T-helper 17 cell (primary cell): Measurements from ENCODE around the gene MBP. TPM values are rescaled to one million over a fixed set of nuclear protein-coding genes. Genes with fewer than 3 reads are reported as not detected.
A peak's percentile ranks its signal among the peaks of the same experiment; 100 is the strongest.
"Not testable (repeated sequence)": the region's sequence is repeated elsewhere in the genome, so short reads cannot be mapped to it uniquely, and the experiment has no call there.

Experiments used
- ATAC-seq: fragments of 150-1000 bp; cut with Tn5 transposase; 2 replicates; pipeline ENCODE4 v1.10.0; 2021; ENCODE audit warnings: mild to moderate bottlenecking, moderate library complexity
- DNase-seq, 3 donors: peaks; one replicate each; pipeline versions ENCODE4 v3.0.0 to v3.0.0-alpha.2; 2020 to 2021
- H3K9me3 ChIP-seq: one replicate; pipeline ENCODE4 v1.7.0; 2013; ENCODE audit warnings: low read length, mild to moderate bottlenecking; ENCODE audit not compliant: control insufficient read depth, poor library complexity, severe bottlenecking
- H3K27ac Mint-ChIP-seq: one replicate; pipeline ENCODE4 v1.8.0; 2022; ENCODE audit warnings: mild to moderate bottlenecking, moderate library complexity, mixed read lengths
- H3K27me3 Mint-ChIP-seq: one replicate; pipeline ENCODE4 v1.8.0; 2022; ENCODE audit warnings: mixed read lengths
- H3K36me3 Mint-ChIP-seq: one replicate; pipeline ENCODE4 v1.8.0; 2022; ENCODE audit warnings: low read depth, mixed read lengths
- H3K4me1 Mint-ChIP-seq: one replicate; pipeline ENCODE4 v1.8.0; 2022; ENCODE audit warnings: mild to moderate bottlenecking, mixed read lengths
- H3K4me3 Mint-ChIP-seq: one replicate; pipeline ENCODE4 v1.8.0; 2022; ENCODE audit warnings: mild to moderate bottlenecking, moderate library complexity, mixed read lengths
- total RNA-seq, 4 donors: library from RNA in 2 of 4; stranded (reverse) in 2 of 4; gene quantifications; one replicate each; pipeline ENCODE4 v1.2.3 and lab custom pipeline; 2022 to 2026

The MBP gene
- total RNA-seq, 2 donors from 2014 or later: 97.7 to 127 TPM

DNA sequence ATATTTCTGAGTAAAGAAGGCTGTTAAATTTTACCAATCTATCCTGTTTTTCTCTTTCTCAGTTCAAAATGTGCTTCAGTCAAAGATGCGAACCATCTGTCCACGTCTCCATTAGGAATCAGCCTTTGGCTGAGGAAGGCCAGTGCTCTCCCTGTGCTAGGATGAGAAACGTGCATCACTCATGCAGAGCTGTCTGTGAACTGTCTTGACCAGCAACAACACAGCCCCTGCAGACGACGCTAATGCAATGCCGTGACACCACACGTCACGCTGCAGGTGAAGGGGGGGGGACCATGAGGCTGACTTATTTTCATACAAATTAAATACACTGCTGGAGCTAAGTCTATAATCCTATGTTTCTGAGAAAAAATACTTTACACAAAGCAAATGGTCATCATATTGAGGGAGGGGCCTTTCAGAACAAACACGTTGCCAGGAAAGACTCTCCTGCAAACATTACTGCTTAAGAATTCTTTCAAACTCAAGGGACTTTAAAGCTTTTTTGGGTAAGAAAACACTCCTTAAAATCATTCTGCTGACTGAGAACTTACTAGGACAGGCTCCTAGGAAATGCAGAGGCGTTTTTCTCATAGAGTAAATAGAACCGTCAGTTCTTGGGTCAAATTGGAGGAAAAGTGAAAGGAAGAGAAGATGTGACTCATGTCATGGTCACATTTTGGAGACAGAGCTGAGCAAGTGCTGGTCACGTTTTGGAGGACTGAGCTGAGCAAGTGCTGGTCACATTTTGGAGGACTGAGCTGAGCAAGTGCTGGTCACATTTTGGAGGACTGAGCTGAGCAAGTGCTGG, 97.0 kb downstream of the MBP start:
- H3K36me3 Mint-ChIP-seq: peaks cover 6% of the 10 kb centered on the region
- no peak for DNase-seq
- H3K4me3 Mint-ChIP-seq: no peak overlapping the region
- H3K4me1 Mint-ChIP-seq: peaks cover 33% of the 10 kb centered on the region
- H3K9me3 ChIP-seq: no peaks in the 10 kb centered on the region
- ATAC-seq: no peak
- H3K27ac Mint-ChIP-seq: peak overlapping the region; percentile 45
- H3K27me3 Mint-ChIP-seq: no peaks in the 10 kb centered on the region

DNA sequence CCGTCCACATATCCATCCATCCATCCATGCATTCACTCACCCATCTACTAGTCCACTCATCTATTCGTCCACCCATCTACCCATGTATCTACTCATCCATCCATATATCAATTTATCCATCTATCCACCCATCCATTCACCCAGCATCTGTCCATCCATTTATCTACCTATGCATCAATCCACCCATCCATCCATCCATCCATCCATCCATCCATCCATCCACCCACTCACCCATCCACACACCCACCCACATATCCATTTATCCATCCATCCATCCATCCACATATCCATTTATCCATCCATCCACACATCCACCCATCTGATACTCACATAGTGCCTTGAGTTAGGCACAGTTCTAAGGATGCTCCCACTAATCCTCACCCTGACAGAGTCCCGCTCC, 99.0 kb downstream of the MBP start:
- Mint-ChIP-seq H3K27me3 (no peaks in the 10 kb centered on the region), H3K27ac (no peak overlapping the region), H3K4me3 (peak overlapping the region; percentile 1), H3K36me3 (peaks cover 6% of the 10 kb centered on the region), H3K4me1 (peaks cover 25% of the 10 kb centered on the region)
- no peaks in the 10 kb centered on the region for H3K9me3 ChIP-seq
- ATAC-seq: no peak
- no peak for DNase-seq

DNA sequence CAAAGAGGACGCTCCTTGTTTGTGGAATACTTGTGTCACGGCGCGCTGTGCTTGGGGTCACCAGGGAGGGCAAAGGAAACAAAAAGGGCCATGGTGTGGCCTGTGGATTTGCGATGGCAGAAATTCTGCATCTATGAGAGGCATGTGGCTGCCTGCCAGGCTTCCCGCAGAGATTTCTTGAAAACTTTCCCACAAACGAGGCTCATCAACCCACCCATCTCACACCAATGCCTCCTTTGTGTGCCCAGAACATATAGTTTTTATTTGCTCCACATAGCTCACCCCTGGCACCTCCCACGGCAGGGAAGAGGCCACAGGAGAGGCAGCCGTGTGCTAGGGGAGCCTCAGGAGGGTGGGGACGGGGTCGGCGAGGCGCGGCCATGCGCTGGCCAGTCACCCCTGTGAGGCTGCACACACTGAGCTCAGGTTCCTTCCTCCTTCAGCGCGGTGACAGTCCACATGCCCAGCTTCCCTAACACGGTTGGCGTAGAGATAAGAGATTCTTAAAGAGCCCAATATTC, 100.3 kb downstream of the MBP start:
- no peaks in the 10 kb centered on the region for H3K9me3 ChIP-seq
- Mint-ChIP-seq H3K36me3 (peaks cover 6% of the 10 kb centered on the region), H3K27me3 (no peaks in the 10 kb centered on the region), H3K27ac (no peak overlapping the region), H3K4me1 (peaks cover 25% of the 10 kb centered on the region), H3K4me3 (no peak overlapping the region)
- ATAC-seq (no peak), DNase-seq (no peak)

DNA sequence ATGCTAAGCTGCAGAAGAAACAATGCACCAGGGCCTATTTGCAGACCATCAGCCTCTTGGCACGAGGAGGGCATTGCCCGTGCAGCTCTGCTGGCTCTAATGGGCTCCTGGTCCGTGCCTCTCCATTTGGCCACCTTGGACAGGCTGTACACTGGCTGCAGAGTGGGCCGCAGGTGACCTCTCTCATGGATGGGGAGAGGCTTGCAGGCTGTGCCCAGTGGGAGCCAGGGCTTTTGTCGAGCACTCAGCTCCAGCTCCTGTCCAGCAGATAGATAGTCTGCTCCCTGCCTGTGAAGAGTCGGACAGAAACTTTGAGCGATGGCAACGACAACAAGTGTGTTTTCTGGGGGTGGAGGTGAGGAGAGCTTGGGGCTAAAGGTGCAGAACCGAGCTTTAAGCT, 100.9 kb downstream of the MBP start:
- DNase-seq (no peak), ATAC-seq (no peak)
- Mint-ChIP-seq H3K36me3 (peaks cover 6% of the 10 kb centered on the region), H3K4me1 (peaks cover 25% of the 10 kb centered on the region), H3K27ac (no peak overlapping the region), H3K4me3 (no peak overlapping the region), H3K27me3 (no peaks in the 10 kb centered on the region)
- H3K9me3 ChIP-seq: no peaks in the 10 kb centered on the region

DNA sequence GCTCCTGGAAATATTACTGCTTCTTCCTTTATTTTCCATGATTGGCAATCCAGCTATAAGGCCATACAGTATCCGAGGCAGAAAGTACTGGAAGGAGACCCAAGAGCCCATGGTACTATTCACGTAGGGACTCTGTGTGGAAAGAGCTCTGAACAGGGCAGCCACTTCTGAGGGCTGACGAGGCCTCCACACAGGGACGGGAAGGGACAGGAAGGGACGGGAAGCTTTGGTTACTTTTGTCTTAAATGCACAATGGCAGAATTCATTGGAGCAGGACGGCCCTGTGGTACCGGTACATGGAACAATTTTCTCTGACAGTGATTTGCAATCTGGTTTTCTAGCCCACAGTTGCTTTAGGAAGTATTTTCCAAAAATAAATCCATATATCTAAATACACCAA, 102.4 kb downstream of the MBP start:
- H3K4me3 Mint-ChIP-seq: no peak overlapping the region
- H3K4me1 Mint-ChIP-seq: peaks cover 23% of the 10 kb centered on the region
- no peak for ATAC-seq
- H3K27me3 Mint-ChIP-seq: no peaks in the 10 kb centered on the region
- peaks cover 4% of the 10 kb centered on the region for H3K36me3 Mint-ChIP-seq
- no peaks in the 10 kb centered on the region for H3K9me3 ChIP-seq
- DNase-seq: no peak
- no peak overlapping the region for H3K27ac Mint-ChIP-seq

DNA sequence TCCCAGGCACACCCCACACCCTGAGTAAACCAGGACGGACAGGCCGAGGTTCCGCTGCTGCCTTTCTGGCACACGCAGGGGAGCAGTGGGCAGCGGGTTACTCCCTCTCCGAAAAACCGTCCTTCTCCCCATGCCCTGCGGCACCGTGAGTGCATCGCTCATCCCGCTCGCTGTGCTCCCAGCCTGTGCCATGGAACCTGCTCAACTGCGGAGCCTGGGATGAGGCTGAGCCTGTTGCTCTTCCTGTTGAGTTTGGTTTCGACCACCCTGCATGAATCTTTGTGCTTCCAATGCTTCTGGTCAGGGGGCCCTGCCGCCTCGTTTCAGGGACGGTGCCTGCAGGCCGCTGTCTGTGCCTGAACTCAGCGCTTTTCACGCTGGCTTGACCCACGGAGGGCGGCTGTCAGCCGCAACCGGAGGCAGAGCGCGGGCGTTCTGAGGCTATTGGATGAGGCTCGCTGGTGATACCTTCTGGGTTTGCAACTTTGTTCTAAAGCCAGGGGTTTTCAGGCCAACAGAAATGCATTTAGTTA, 106.7 kb downstream of the MBP start:
- no peak for ATAC-seq
- no peaks in the 10 kb centered on the region for H3K9me3 ChIP-seq
- DNase-seq: no peak
- Mint-ChIP-seq H3K36me3 (peaks cover 3% of the 10 kb centered on the region), H3K27ac (no peak overlapping the region), H3K4me1 (peaks cover 12% of the 10 kb centered on the region), H3K27me3 (no peaks in the 10 kb centered on the region), H3K4me3 (no peak overlapping the region)

DNA sequence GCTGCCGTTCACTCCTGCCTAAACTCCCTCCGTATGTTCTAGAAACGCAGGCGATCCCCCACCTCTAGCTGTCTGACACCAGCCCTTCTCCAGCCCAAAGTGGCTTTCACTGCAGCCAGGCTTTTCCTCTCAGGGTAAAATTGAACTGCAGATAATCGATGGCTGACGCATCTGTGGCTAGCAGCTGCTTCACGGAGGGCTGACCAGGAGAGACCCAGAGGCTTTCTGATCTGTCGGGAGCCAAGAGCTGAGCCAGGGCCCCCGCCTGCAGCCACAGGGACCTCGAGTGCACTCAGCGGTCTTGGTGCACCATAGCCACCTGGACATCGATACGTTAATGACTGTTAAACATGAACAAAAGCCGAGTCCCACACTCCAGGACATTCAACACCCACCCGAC, 107.5 kb downstream of the MBP start:
- Mint-ChIP-seq H3K27me3 (no peaks in the 10 kb centered on the region), H3K36me3 (peaks cover 3% of the 10 kb centered on the region), H3K4me3 (no peak overlapping the region), H3K27ac (no peak overlapping the region), H3K4me1 (peaks cover 11% of the 10 kb centered on the region)
- H3K9me3 ChIP-seq: no peaks in the 10 kb centered on the region
- DNase-seq: no peak
- ATAC-seq: no peak

DNA sequence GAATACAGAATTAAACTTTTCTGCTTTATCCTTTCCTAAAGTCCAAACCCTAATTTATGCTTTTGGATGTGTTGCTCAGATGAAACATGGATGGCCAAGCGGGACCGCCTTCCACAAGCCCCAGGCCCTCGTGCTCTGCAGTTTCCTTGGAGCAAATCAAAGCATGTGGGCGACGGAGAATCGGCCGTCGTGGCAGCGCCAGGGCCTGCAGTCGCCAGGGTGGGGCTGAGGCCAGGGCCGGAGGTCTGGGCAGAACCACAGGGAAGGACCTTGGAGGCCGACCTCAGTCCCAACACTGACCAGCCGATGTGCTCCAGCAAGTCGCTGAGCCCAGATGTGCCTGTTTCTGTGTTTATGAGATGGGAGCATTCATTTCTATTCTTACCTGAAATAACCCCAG, 108.1 kb downstream of the MBP start:
- Mint-ChIP-seq H3K4me3 (no peak overlapping the region), H3K27me3 (no peaks in the 10 kb centered on the region), H3K27ac (no peak overlapping the region), H3K4me1 (peaks cover 16% of the 10 kb centered on the region), H3K36me3 (peaks cover 3% of the 10 kb centered on the region)
- ATAC-seq: no peak
- H3K9me3 ChIP-seq: no peaks in the 10 kb centered on the region
- no peak for DNase-seq

DNA sequence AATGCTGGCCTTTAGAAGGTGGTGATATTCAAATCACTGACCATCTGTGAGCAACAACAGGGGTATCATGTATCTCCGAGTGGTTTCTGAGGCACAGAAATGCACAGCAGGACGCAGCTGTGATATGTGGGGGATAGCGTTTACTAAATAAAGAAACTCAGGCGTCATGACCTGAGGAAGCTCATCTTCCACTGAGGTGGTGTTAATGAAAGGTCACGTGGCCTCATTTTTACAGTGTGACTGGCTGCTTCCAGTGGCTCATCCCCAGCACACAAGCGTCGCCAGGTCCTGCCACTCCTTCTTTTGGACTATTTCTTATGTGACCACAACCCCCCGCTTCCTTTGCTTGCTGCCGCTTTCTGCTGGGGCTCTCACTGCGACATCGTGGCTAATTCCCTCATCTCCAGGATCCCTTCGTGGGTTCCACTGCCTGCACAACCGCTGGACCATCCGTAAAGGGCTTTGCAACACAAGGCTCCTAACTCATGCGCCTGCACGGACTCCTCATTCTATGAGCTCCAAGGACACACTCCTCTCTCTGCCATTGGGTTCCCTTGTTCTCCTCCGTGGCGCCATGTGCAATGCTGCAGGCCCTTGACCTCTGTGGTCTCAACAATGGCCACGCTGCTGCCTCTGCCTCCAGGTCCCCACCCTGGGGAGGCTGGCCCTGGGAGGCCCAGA, 109.3 kb downstream of the MBP start:
- H3K9me3 ChIP-seq: no peaks in the 10 kb centered on the region
- H3K4me1 Mint-ChIP-seq: peaks cover 19% of the 10 kb centered on the region
- H3K4me3 Mint-ChIP-seq: no peak overlapping the region
- H3K36me3 Mint-ChIP-seq: peaks cover 7% of the 10 kb centered on the region
- H3K27ac Mint-ChIP-seq: peak overlapping the region; percentile 72
- ATAC-seq (no peak), DNase-seq (no peak)
- H3K27me3 Mint-ChIP-seq: no peaks in the 10 kb centered on the region

DNA sequence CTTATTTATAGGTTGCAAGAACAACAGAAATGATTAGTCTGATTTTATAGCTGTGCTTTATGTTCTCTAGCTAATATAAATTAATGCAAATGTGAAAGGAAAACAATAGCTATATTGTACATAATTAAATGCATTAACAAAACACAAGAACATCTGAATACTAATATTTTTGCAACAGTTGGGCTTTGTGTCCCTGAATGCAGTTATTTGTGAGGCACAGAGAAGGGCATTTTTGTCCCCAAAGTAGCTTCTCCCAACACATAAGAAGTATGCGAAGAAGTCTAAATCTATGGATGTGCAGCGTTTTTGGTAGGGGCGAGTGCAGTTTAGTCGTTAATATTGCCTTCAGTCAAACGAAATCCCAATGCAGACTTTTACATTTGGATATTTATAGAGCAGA, 110.0 kb downstream of the MBP start:
- Mint-ChIP-seq H3K27ac (no peak overlapping the region), H3K4me3 (no peak overlapping the region), H3K36me3 (peaks cover 11% of the 10 kb centered on the region), H3K27me3 (no peaks in the 10 kb centered on the region), H3K4me1 (peaks cover 24% of the 10 kb centered on the region)
- no peaks in the 10 kb centered on the region for H3K9me3 ChIP-seq
- DNase-seq (no peak), ATAC-seq (no peak)

DNA sequence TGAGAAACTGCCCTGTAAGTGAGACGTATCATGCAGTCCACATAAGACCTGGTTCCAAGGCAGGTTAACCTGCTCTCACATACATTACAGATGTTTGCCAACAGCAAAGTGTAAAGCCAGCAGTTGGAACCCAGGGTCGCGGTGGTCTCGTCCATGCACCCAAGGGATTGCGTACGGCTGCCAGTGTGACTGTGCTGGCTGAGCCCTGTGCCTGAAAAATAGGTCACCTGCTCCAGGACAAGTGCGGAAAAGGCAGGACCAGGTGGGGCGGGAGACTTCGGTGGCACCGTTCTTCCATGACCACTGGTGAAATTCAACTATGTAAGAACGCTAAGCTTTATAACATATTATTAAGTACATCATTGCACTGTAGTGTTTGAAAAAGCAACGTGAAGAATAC, 110.5 kb downstream of the MBP start:
- Mint-ChIP-seq H3K4me3 (no peak overlapping the region), H3K27me3 (no peaks in the 10 kb centered on the region), H3K27ac (peak overlapping the region; percentile 32), H3K4me1 (peaks cover 25% of the 10 kb centered on the region), H3K36me3 (peaks cover 11% of the 10 kb centered on the region)
- no peak for ATAC-seq
- DNase-seq: no peak
- H3K9me3 ChIP-seq: no peaks in the 10 kb centered on the region

DNA sequence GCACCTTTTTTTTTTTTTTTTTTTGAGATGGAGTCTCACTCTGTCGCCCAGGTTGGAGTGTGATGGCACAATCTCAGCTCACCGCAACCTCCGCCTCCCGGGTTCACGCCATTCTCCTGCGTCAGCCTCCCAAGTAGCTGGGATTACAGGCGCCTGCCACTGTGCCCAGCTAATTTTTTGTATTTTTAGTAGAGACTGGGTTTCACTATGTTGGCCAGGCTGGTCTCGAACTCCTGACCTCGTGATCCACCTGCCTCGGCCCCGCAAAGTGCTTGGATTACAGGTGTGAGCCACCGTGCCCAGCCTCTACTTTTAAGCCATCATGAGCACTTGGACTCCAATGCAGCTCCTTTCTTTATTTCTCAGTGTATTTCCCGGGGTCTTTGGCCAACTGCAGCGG, 111.1 kb downstream of the MBP start:
- peaks cover 11% of the 10 kb centered on the region for H3K36me3 Mint-ChIP-seq
- DNase-seq, ATAC-seq, H3K4me3 Mint-ChIP-seq, H3K27me3 Mint-ChIP-seq, H3K9me3 ChIP-seq: not testable (repeated sequence)
- peak overlapping the region; percentile 32 for H3K27ac Mint-ChIP-seq
- peaks cover 28% of the 10 kb centered on the region for H3K4me1 Mint-ChIP-seq

DNA sequence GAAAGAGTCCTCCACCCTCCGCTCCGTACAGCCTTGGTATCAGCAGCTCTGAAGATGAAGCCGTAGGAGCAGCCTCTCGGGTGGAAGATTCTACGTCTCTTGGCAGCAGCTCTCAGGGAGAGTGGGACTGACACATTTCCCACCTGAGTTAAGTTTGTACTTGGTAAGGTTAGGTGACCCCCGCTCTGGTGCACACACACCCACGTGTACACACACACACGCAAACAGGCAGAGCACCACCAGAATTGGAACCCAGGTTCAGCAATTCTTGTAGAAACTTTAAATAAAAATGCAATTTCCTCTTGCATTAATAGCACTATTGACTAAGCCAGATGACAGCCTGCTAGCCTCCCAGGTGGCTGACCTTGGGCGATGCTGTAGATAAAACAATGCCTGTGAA, 111.5 kb downstream of the MBP start:
- H3K9me3 ChIP-seq: no peaks in the 10 kb centered on the region
- DNase-seq (no peak), ATAC-seq (no peak)
- peaks cover 11% of the 10 kb centered on the region for H3K36me3 Mint-ChIP-seq
- H3K27ac Mint-ChIP-seq: no peak overlapping the region
- no peak overlapping the region for H3K4me3 Mint-ChIP-seq
- H3K4me1 Mint-ChIP-seq: peaks cover 31% of the 10 kb centered on the region
- H3K27me3 Mint-ChIP-seq: no peaks in the 10 kb centered on the region
